Activated T-cell treated with anti-CD3 and anti-CD28 coated beads, Interleukin-2, amount 50 U/mL, for 48 hours (primary cell): ENCODE results near the gene AP2A1.

Source experiments
- DNase-seq, 2 experiments: peaks; one replicate each; pipeline ENCODE4 v3.0.0-alpha.2; 2020

The AP2A1 gene

GRCh38 chr19:49795615-49796014 lies 28.8 kb downstream of the AP2A1 start:
- DNase-seq: no peak

DNA sequence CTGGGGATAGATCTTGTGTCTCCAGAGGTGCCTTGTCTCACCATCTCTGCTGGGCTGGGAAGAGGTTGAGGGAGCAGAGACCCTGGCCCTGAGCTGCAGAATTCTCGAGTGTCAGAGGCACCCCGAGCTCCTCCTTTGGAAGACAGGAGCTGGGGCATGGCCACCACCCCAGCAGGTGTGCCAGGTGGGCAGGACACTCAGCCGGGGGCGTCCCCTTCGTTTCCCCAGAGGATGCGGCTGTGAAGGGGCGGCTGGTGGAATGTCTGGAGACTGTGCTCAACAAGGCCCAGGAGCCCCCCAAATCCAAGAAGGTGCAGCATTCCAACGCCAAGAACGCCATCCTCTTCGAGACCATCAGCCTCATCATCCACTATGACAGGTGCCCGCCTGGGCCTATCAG lies 31.8 kb downstream of the AP2A1 start:
- no peak for DNase-seq

GRCh38 chr19:49799271-49799797 lies 32.5 kb downstream of the AP2A1 start:
- no peak for DNase-seq

GRCh38 chr19:49799798-49800376 lies 33.1 kb downstream of the AP2A1 start:
- DNase-seq: peak in 1 of 2 experiments; percentile 38

DNA sequence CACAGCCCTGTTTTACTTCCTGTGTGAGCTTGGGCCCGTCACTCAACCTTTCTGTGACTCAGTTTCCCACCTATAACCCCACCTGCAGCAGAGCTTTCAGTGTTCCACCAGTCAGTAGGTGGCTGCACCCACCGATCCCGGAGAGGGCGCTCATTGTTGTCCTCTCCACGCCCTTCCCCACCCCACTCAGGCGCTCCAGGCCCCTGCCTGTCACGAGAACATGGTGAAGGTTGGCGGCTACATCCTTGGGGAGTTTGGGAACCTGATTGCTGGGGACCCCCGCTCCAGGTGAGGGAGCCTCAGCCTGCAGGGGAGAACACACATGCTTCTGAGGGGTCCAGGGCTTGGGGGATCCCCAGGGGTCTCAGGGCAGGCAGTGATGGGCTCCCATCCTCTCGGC lies 34.0 kb downstream of the AP2A1 start:
- no peak for DNase-seq

DNA sequence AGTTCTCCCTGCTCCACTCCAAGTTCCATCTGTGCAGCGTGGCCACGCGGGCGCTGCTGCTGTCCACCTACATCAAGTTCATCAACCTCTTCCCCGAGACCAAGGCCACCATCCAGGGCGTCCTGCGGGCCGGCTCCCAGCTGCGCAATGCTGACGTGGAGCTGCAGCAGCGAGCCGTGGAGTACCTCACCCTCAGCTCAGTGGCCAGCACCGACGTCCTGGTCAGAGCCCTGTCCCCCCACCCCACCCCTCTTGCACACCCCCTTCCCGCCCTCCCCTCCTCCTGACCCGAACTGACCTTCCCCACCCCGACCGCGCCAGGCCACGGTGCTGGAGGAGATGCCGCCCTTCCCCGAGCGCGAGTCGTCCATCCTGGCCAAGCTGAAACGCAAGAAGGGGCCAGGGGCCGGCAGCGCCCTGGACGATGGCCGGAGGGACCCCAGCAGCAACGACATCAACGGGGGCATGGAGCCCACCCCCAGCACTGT lies 34.6 kb downstream of the AP2A1 start:
- no peak for DNase-seq

GRCh38 chr19:49801966-49802661 lies 35.3 kb downstream of the AP2A1 start:
- DNase-seq: no peak

GRCh38 chr19:49802836-49803528 lies 36.2 kb downstream of the AP2A1 start:
- no peak for DNase-seq

DNA sequence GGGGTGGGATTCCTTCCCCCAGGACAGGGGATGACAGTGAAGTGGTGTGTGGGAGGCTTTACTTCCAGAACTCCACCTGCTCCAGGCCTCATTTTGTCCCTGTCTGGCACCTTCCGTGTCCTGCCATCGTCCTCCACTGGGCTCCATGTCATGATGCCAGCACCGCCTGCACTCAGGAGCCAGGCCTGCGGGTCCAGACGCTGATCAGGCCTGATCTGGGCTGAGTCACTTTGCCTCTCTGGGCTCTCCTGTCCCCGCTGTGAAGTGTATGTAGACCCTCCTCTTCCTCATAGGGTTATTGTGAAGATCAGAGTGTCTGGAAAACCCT lies 36.7 kb downstream of the AP2A1 start:
- DNase-seq: no peak

DNA sequence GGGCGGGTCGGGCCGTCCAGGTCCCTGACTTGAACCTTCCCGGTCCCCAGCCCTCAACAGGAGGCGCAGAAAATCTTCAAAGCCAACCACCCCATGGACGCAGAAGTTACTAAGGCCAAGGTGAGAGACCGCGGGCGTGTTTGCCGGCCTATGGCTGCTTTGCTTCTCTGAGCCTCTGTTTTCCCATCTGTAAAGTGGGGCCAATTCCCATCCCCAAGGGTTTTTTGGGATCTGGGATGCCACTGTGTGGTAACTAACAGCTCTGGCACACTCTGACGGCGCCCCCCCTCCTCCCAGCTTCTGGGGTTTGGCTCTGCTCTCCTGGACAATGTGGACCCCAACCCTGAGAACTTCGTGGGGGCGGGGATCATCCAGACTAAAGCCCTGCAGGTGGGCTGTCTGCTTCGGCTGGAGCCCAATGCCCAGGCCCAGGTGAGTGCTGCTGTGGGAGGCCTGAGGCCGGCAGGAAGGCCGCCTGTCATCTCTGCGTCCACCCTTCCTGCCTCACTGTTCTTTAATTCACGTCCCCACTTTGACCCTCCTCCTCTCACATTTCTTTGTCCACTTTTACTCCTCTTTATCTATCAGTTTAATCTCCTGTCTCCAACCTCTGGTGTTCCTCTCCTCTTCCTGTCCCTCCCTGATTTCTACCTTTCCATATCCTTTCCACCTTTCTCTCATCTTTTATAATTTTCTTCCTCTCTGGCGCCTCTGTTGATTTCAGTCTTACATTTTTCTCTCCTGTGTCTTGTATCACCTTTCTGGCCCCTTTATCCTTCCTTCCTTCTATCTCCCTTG lies 39.2 kb downstream of the AP2A1 start:
- no peak for DNase-seq

- no peak for DNase-seq
Observed at GRCh38 chr19:49806620-49806959, 39.8 kb downstream of the AP2A1 start.

DNA sequence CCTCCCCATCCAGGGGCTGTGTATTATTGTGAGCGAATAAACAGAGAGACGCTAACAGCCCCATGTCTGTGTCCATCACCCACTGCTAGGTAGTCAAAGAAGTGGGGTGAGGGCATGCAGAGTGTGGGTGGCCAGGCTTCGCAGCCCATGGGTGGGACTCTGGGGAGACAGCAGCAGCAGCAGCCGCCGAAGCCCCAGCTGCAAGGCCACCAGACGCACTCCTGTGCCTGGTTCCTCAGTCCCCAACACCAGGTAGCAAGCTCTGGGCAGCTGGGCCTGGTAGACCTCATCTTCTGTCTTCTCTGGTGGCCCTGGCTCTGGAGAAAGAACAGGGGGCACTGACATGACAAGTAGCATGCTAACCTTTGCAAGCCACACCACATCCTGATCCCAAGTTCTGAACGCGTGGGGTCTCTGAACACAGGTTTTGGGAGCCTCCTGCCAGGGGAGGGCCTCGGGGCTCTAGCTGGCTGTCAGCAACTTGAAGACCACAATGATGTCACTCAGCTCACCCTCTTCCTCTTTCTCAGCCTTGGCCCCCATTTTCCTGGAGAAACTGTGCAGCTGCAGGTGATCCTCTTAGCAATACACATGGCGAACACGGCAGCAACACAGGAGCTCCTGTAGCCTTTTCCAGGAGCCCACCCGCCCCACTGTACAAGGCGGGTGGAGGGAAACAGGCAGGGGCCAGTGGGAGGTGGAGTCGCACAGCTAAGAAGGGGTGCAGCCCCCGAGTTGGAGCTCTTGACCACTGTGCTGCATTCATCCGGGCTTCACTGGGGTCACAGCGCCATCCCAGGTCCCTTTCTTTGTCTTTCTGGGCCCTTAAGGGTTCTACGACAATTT lies 40.5 kb downstream of the AP2A1 start:
- DNase-seq: no peak

DNA sequence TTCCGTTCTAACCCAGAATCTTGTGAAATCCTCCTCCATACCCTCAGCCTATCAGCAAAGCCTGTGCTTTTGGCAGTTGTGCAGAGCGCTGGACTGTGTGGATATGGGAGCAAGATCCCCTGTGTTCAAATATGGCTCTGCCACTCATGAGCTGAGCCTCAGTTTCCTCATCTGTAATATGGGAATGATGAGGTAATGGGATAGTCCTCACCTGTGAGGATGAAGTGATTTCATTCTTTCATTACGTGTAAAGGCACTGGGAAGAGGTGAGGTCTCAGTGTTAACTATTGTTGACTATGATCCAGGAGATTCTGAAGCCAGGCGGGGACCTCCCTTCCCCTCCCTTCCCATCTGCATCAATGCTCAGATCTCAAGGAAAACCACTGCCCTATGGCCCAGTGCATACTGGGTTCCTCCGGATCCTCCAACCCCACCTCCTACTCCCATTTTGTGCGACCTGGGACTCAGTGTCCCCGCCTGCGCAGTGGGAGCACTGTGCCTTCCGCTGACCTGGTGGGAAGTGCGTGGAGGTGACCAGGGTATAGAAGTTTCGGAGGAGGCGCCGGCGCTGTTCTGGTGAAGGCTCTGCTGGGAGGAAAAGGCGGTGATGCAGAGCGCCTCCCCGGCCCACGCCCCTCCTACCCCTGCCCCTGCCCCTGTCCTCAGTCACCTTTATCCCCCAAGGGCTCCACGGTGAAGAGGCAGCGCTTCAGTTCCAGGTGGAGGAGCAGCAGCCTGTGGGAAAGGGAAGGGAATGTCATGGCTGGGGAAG lies 41.3 kb downstream of the AP2A1 start:
- no peak for DNase-seq

DNA sequence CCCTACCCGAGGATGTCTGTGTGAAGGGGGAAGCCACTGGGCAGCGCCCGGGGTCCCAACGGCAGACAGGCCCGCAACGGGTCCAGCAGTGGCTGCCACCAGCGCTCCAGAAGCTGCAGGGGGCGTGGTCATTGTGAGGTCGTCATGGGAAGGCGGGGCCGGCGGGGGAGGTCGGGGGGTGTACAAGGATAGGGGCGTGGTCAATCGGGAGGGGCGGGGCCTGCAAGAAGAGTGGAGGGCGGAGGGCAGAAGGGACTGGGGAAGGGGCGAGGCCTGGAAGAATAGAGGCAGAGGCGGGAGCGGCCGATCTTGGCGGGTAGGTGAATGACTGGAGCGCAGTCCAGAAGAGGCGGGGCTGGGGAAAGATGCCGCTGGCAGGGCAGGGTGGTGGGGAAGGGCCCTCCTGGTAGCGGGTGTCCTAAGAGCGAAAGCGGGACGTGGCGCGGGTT lies 41.9 kb downstream of the AP2A1 start:
- DNase-seq: peak; percentile 88 to 89

- no peak for DNase-seq
Observed at GRCh38 chr19:49809160-49809940, 42.5 kb downstream of the AP2A1 start.

GRCh38 chr19:49809941-49810389 lies 43.2 kb downstream of the AP2A1 start:
- DNase-seq: no peak

- DNase-seq: no peak
Observed at GRCh38 chr19:49811328-49811727, 44.5 kb downstream of the AP2A1 start.

GRCh38 chr19:49812452-49812996 lies 45.7 kb downstream of the AP2A1 start:
- peak in 1 of 2 experiments; percentile 23 for DNase-seq

DNA sequence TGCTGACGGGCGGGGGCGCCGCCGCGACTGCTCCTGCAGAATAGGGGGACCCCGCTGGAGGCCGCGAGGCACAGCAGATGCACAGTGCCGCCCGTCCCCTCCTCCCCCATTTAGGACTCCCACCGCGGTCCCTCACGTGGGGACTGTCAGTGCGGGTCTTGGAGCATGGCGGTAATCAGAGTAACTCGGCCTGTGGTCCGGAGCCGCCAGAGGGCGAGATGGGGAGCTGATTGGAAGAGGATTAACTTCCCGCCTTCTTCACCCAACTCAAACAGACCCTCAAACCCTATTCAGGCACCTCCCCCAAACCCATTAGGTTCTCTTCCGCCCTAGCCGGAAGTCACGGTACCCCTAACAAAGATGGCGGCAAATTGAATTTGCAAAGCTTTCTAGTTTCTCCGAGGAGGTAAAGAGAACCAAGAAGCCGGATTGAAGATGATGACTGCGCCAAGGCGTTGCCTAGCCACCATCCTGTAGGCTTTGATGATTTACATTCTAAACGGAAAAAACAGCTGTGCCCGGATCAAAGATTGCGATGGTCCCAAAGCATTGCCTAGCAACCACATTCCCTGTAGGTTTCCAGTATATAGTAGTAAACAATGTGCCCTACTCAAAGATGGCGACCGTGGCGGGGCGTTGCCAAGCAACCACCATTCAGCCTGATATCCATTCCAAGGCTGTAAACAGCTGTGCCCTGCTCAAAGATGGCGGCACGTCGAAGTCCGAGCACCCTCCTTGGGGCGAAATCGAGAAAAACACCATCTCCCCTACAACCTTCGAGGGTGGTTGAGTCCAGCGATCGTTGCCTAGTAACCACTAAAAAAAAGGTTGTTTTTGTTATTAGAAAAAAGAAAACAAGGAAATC lies 46.4 kb downstream of the AP2A1 start, which contains the start of gene FUZ:
Gene FUZ (minus strand): TSS at position 296 of the 865 bp plus-strand sequence. CDS start 186 bp downstream, at position 110.
- peak; percentile 91 to 93 for DNase-seq
